ENCODE results near the gene CTRB2. TPM values are rescaled to one million over a fixed set of nuclear protein-coding genes. Genes with fewer than 3 reads are reported as not detected.

The CTRB2 gene
- total and polyA plus RNA-seq, 2 of the 8 experiments (the other 6 are each of a cell fraction or from before 2014, with no cell fraction given), result not detected

DNA sequence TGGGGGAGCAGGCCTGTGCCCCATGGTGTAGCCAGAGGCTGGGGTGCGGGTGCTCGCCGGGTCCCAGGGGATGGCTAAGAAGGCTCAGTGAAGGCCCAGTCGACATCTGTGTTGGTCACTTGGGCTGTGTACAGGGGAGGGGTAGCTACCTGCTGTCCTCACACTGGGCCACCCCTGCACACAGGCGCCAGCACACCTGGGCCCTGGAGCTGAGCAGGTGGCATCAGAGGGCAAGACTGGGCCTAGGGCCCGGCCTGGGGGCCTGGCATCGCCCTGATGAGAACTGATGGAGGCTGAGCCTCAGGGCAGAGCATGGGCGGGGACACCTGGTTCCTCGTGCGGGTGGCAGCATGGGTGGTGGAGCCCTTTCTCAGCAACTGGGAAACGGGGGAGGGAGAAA, 870 bp upstream of the CTRB2 start:
- Histone ChIP-seq H3K56ac (replicated peaks; ENCODE audit: insufficient read length, low read depth, low read length) (no peak overlapping the region), H3K14ac (ENCODE audit: insufficient read length) (no peak overlapping the region), H3K4ac (replicated peaks; ENCODE audit: insufficient read length, low read depth, low read length) (no peak overlapping the region), H3K79me2 (ENCODE audit: control insufficient read depth in 1 of 2, insufficient read depth in 2 of 2, low read length in 2 of 2) (no peaks in the 10 kb centered on the region), H2AK5ac (ENCODE audit: low read depth, low read length) (no peak overlapping the region), H4K20me1 (replicated peaks in 1 of 2; ENCODE audit: control insufficient read depth in 1 of 2, insufficient read depth in 2 of 2, low read length in 2 of 2) (no peaks in the 10 kb centered on the region), H3K4me3 (ENCODE audit: extremely low read depth in 1 of 4, insufficient read depth in 2 of 4, low read depth in 3 of 4, low read length in 4 of 4) (no peak overlapping the region), H3K79me1 (ENCODE audit: low read depth, low read length) (no peaks in the 10 kb centered on the region), H3K27me3 (replicated peaks in 1 of 4; ENCODE audit: control insufficient read depth in 3 of 4, extremely low read depth in 1 of 4, insufficient read depth in 3 of 4, low read length in 3 of 4) (no peaks in the 10 kb centered on the region), H3K23me2 (ENCODE audit: low read depth, low read length) (no peaks in the 10 kb centered on the region), H4K91ac (replicated peaks; ENCODE audit: insufficient read length, low read length) (no peak overlapping the region), H3K4me1 (replicated peaks in 1 of 4; ENCODE audit: control insufficient read depth in 3 of 4, insufficient read depth in 4 of 4, low read length in 3 of 4) (no peaks in the 10 kb centered on the region; a peak in 1 of 7 replicates), H3K36me3 (ENCODE audit: control insufficient read depth in 2 of 4, insufficient read depth in 4 of 4, low read length in 3 of 4) (no peaks in the 10 kb centered on the region), H2BK15ac (ENCODE audit: low read length) (no peak overlapping the region), H2BK120ac (replicated peaks; ENCODE audit: low read depth, low read length) (no peak overlapping the region), H3K9ac (replicated peaks in 1 of 4; ENCODE audit: extremely low read depth in 1 of 4, low read depth in 3 of 4, low read length in 3 of 4) (no peak overlapping the region), H3K18ac (ENCODE audit: extremely low read depth, low read length) (no peak overlapping the region), H2BK12ac (ENCODE audit: low read depth, low read length) (no peak overlapping the region), H3K4me2 (ENCODE audit: insufficient read depth in 1 of 2, low read depth in 2 of 2, low read length in 2 of 2) (no peak overlapping the region), H3K23ac (ENCODE audit: insufficient read length) (no peak overlapping the region), H2BK5ac (ENCODE audit: low read depth, low read length) (no peak overlapping the region), H3K9me3 (ENCODE audit: insufficient read depth in 2 of 2, low read depth in 1 of 2, low read length in 1 of 2) (no peaks in the 10 kb centered on the region), H2BK20ac (ENCODE audit: low read length) (no peak overlapping the region), H4K5ac (ENCODE audit: insufficient read length, low read depth, low read length) (no peak overlapping the region), H3K27ac (ENCODE audit: low read depth, low read length) (no peak overlapping the region), H4K8ac (ENCODE audit: extremely low read depth, insufficient read depth, low read length) (no peak overlapping the region; the same call in 1 of the 2 replicates), H2AFZ (ENCODE audit: low read length) (no peak overlapping the region)
- 90% methylated on average over 10 of the region's 11 CpGs; no CpG with 5 or more reads in 1 of the 2 experiments for WGBS, 2 experiments (ENCODE audit: extremely low coverage in 1 of 2, insufficient coverage in 1 of 2, insufficient read length in 1 of 2, insufficient replicate concordance in 2 of 2, low coverage in 1 of 2, low lambda C conversion rate in 2 of 2, missing lambda C conversion rate in 1 of 2)
- ChIA-PET CTCF (ENCODE audit: partially characterized antibody) (interaction anchor here (0.6 to 15.0 kb wide), 7 partner anchors 8 to 245 kb away, joined by 3 to 157 read pairs (median 4); no protein-coding TSS in a partner anchor), POLR2A (ENCODE audit: partially characterized antibody) (interaction anchor here (1.5 to 7.1 kb wide), 3 partner anchors 19 to 26 kb away, joined by 7 to 115 read pairs (median 10); no protein-coding TSS in a partner anchor)
- DNase-seq (ENCODE audit: low read depth in 1 of 2, low spot score in 2 of 2) (no peak), FAIRE-seq (no peak)
